GM19463 (cell line): ENCODE data around the gene LRRC4.

ENCODE experiments used
- ATAC-seq: cut with Tn5 transposase; IDR thresholded peaks from one replicate; pipeline ENCODE4 v1.9.1; 2021; ENCODE audit warnings: mild to moderate bottlenecking, moderate library complexity; ENCODE audit not compliant: unreplicated experiment

The LRRC4 gene

GRCh38 chr7:127981965-127982364 is 49.3 kb downstream of the LRRC4 start:
- ATAC-seq = no peak

GRCh38 chr7:127980901-127981300 is 50.3 kb downstream of the LRRC4 start:
- ATAC-seq = no peak

- ATAC-seq = no peak
Observed at GRCh38 chr7:127979728-127980126, 51.5 kb downstream of the LRRC4 start.

- no peak for ATAC-seq
Observed at GRCh38 chr7:127979113-127979727, 52.0 kb downstream of the LRRC4 start.

GRCh38 chr7:127978421-127978820 is 52.8 kb downstream of the LRRC4 start:
- ATAC-seq = no peak
